Activated naive CD8-positive, alpha-beta T cell treated with anti-CD3 and anti-CD28 coated beads, Interleukin-2, amount 10 ng/mL, durations not matched to agents 7 days and 5 days (primary cell): ENCODE measurements around the gene ABLIM2. TPM values are rescaled to one million over a fixed set of nuclear protein-coding genes. Genes with fewer than 3 reads are reported as not detected.

Experiments
- ATAC-seq: fragments of 150-1000 bp; cut with Tn5 transposase; one replicate; pipeline ENCODE4 v1.10.0; 2021; ENCODE audit warnings: low read depth, moderate library complexity
- POLR2A ChIA-PET: fragments of 350-600 bp; sonication (Branson Sonifier 250); formaldehyde crosslinking; loops from one replicate; lab custom pipeline; 2021; ENCODE audit warnings: antibody characterized with exemption; lab: Charles Lee
- DNase-seq: peaks from one replicate; pipeline ENCODE4 v3.0.0; 2021
- H3K27ac Mint-ChIP-seq: one replicate; pipeline ENCODE4 v1.8.0; 2022; ENCODE audit warnings: mild to moderate bottlenecking, mixed read lengths
- H3K27me3 Mint-ChIP-seq: one replicate; pipeline ENCODE4 v1.8.0; 2022; ENCODE audit warnings: mild to moderate bottlenecking, moderate library complexity, mixed read lengths
- H3K36me3 Mint-ChIP-seq: one replicate; pipeline ENCODE4 v1.8.0; 2021; ENCODE audit warnings: mild to moderate bottlenecking, mixed read lengths
- H3K4me1 Mint-ChIP-seq: one replicate; pipeline ENCODE4 v1.8.0; 2021; ENCODE audit warnings: mixed read lengths
- H3K4me3 Mint-ChIP-seq: one replicate; pipeline ENCODE4 v1.8.0; 2022; ENCODE audit warnings: mild to moderate bottlenecking, moderate library complexity, mixed read lengths
- H3K9me3 Mint-ChIP-seq: one replicate; pipeline ENCODE4 v1.8.0; 2021; ENCODE audit warnings: mixed read lengths
- total RNA-seq, 2 experiments: library from RNA; stranded (reverse); gene quantifications; one replicate each; pipeline ENCODE4 v1.2.3, GENCODE V29; 2021

The ABLIM2 gene
- total RNA-seq, 2 experiments from 2014 or later: 1.7 to 2.5 TPM

DNA sequence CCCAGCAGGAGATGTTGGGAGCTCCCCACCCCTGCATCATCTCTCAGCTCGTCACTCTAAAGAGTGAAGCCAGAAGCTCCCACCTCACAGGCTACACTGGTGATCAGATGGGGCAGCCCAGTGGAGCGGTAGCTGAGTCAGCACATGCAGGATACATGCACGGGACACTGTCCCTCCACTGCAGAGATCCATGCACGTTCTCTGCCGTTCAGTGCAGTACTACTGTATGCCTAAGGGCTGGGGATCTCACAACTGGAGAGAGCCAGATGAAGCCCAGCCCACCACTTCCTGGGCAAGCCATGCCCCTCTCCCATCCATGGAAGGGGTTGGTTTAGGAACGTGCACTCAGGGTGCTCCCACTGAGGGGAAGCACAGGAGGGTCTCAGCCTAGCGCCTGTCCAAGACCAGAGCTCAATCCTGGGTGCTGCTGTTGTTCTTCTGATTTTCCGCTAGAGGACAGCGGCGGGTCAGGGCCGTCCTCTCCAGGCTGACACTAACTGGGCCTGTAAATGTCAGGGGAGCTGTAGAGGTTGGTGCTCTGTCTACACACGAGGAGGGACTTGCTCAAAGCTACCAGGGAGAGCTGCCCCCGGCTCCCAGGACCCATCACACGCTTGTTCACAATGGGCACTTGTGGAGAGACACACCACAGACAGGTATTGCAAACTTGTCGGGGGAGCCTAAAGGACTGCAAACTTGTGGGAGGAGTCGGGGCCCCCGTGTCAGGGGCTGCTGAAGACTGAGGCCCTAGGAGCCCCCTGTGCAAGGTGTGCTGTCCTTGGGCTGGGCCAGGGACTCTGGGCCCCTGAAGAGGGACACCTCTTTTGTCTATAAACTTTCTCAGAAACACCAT is 18.2 kb upstream of the ABLIM2 start:
- ATAC-seq (peak; percentile 90), DNase-seq (peak; percentile 42)
- POLR2A ChIA-PET: interaction anchor here (1.0 kb wide), 1 partner anchor 22 kb away, joined by 3 read pairs; the partner anchor contains the start of gene SH3TC1
- Mint-ChIP-seq H3K27me3 (no peaks in the 10 kb centered on the region), H3K27ac (no peak overlapping the region), H3K4me1 (no peaks in the 10 kb centered on the region), H3K4me3 (no peak overlapping the region), H3K36me3 (no peaks in the 10 kb centered on the region), H3K9me3 (no peaks in the 10 kb centered on the region)

DNA sequence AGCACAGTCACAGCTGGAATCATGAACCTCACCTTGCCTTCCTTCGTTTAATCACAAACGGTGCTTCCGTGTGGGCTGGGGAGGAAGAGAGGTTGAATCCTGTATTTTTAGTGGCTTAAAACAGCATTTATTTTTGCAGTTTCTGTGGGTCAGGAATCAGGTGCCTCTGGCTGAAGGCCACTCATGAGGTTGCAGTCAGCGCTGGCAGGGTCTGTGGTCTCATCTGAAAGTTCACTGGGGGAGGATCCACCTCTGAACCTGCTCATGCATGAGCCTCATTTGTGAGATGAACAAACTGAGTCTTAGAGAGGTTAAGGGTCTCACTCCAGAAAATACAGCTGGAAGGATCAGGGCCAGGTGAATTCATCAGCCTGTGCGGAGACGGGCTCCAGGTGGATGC is 17.1 kb upstream of the ABLIM2 start:
- Mint-ChIP-seq H3K36me3 (no peaks in the 10 kb centered on the region), H3K4me1 (no peaks in the 10 kb centered on the region), H3K4me3 (no peak overlapping the region), H3K27me3 (no peaks in the 10 kb centered on the region), H3K9me3 (no peaks in the 10 kb centered on the region), H3K27ac (no peak overlapping the region)
- ATAC-seq (no peak), DNase-seq (no peak)
- POLR2A ChIA-PET: no interaction called here

DNA sequence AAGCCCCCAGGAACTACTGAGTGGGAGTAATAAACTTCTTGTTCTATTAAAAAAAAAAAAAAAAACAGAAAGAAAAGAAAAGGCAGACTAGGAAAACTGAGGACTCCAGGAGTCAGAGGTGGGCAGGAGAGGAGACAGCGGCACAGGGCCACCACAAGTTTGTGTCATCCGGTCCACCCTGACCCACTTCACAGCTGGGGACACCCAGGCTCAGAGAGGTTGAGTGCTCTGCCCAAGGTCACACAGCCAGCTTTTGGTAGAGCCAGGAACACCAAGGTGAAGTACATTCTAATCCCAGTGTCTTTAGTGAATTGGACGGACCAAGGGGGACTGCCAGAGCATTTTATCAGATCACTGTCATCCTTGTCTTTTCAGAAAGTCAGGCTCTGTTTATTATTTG is 16.4 kb upstream of the ABLIM2 start:
- no peak overlapping the region for H3K27ac Mint-ChIP-seq
- no peaks in the 10 kb centered on the region for H3K4me1 Mint-ChIP-seq
- no peaks in the 10 kb centered on the region for H3K36me3 Mint-ChIP-seq
- no peak overlapping the region for H3K4me3 Mint-ChIP-seq
- ATAC-seq: no peak
- DNase-seq: no peak
- H3K27me3 Mint-ChIP-seq: no peaks in the 10 kb centered on the region
- H3K9me3 Mint-ChIP-seq: no peaks in the 10 kb centered on the region
- POLR2A ChIA-PET: no interaction called here

DNA sequence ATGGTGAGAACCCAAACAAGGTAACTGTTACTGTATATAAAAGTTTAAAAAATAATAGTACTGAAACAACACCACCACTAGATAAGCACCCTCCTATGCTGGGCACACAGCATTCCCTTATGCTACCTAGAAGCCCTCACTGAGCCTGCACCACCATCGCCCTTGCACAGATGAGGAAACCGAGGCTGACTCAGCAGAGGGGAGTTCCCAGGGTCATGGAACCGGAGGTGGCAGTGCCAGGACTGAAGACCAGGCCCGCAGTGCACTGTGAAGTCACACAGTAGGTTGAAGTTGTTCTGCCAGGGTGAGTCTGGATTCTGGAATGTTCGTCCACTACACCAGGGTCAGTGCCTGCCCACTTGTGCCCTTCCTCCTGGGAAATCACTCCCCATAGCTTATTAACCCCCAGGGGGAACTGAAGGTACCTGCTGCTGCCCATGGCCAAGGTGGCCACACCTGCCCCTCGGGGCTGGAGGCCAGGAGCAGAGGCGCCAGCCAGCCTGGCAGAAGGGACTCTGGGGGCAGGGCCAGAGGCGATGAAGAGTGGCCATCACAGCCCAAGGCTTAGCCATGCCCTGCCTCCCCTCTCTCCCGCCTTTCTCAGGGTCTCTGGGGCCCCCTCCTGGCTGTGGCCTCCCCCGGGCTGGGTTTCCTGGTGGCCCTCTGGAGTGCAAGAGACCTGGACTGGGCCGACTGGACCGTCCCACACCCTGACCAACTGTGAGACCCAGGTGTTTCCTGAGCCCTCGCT is 15.1 kb upstream of the ABLIM2 start:
- Mint-ChIP-seq H3K4me3 (no peak overlapping the region), H3K4me1 (no peaks in the 10 kb centered on the region), H3K27me3 (no peaks in the 10 kb centered on the region), H3K27ac (no peak overlapping the region), H3K36me3 (no peaks in the 10 kb centered on the region), H3K9me3 (no peaks in the 10 kb centered on the region)
- POLR2A ChIA-PET: interaction anchor here (0.7 kb wide), 2 partner anchors 13 to 1881 kb away, joined by 4 to 6 read pairs; no protein-coding TSS in a partner anchor
- DNase-seq (no peak), ATAC-seq (no peak)

DNA sequence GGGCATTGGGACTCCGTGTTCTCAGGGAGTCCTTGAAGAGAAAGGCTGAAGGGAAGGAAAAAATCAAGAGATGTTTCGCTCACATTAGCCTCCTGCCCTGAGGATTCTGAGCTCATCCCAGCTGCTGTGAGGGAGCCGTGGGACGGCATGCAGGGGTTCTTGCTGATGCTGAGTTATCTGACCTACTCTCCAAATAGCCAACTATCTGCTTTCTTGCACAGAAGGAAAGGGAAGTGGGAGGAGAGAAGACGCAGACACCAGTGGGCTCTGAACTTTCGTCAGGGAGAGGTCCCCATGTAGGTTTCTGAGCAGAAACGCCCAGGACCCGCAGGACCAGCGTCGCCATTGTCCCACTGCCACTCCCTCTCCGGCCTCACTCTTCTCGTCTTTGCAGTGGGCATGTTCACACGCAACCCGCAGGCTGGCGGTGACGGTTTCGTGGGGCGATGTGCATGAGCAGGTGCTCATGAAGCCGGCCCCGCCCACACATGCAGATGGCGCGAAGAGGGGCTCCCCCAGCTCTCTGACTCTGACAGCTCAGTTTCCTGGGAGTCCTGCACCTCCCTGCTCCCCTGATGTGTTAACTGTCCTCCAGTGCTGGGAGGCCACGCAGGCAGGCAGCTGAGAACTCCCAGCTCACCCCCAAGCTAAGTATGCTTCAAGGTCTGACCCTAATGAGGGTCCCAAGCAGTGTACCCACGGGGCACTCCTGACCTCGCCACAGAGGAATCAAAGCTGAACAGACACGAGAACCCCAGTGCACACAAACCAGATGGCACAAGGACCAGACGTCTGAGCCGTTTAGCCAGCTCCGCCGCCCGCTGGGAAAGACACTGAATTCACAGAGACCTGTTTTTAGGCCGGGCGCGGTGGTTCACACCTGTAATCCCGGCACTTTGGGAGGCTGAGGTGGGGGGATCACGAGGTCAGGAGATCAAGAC is 13.6 kb upstream of the ABLIM2 start:
- no peaks in the 10 kb centered on the region for H3K36me3 Mint-ChIP-seq
- H3K27me3 Mint-ChIP-seq: no peaks in the 10 kb centered on the region
- H3K4me3 Mint-ChIP-seq: no peak overlapping the region
- POLR2A ChIA-PET: interaction anchor here (0.7 kb wide), 2 partner anchors 15 to 1882 kb away, joined by 4 to 6 read pairs; no protein-coding TSS in a partner anchor
- H3K27ac Mint-ChIP-seq: no peak overlapping the region
- peaks cover 11% of the 10 kb centered on the region for H3K9me3 Mint-ChIP-seq
- H3K4me1 Mint-ChIP-seq: no peaks in the 10 kb centered on the region
- ATAC-seq (no peak), DNase-seq (no peak)

DNA sequence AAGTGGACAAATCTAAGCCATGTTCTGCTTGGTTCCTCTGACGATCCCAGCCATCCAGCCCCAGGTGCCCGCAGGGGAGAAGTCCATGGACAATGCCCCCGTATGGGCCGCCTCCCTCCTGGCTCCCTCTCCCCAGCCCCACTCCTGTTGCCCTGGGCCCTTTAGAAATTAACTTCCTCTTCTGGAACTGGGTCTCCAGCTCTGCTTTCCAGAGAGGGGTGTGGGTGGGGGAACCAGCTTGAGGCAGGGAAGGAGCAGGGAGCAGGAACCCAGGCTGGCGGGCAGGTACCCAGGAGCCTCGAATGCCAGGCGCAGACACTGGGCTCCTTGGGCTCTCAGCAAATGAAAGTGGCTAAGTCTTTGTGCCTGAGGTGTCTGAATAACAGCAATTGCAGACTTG is 12.7 kb upstream of the ABLIM2 start:
- POLR2A ChIA-PET: no interaction called here
- Mint-ChIP-seq H3K36me3 (no peaks in the 10 kb centered on the region), H3K4me3 (no peak overlapping the region), H3K4me1 (no peaks in the 10 kb centered on the region), H3K27me3 (no peaks in the 10 kb centered on the region), H3K27ac (no peak overlapping the region), H3K9me3 (peaks cover 16% of the 10 kb centered on the region)
- DNase-seq: no peak
- no peak for ATAC-seq

DNA sequence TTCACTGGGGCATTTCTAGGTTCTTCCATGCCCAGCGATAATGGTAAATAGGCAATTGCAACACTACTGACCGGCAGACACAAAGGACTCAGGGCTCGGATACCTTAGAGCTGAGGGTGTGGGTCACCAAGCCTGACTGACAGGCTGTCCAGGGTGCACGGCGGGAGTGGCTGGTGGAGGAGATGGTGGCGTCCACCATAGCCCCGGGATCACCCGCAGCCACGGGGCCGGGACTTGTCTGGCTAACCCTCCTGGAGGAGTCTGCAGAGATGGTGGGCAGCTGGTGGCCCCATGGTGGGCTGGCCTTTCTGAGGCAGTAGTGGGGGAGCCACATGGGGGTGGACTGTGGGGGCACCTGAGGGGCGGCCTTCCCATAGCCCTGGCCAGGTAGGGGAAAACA is 11.7 kb upstream of the ABLIM2 start:
- Mint-ChIP-seq H3K27ac (no peak overlapping the region), H3K27me3 (no peaks in the 10 kb centered on the region), H3K4me1 (no peaks in the 10 kb centered on the region), H3K4me3 (no peak overlapping the region), H3K9me3 (peaks cover 16% of the 10 kb centered on the region), H3K36me3 (no peaks in the 10 kb centered on the region)
- ATAC-seq (no peak), DNase-seq (no peak)
- POLR2A ChIA-PET: interaction anchor here (1.9 kb wide), 1 partner anchor 12 kb away, joined by 5 read pairs; the partner anchor contains the start of gene ABLIM2

DNA sequence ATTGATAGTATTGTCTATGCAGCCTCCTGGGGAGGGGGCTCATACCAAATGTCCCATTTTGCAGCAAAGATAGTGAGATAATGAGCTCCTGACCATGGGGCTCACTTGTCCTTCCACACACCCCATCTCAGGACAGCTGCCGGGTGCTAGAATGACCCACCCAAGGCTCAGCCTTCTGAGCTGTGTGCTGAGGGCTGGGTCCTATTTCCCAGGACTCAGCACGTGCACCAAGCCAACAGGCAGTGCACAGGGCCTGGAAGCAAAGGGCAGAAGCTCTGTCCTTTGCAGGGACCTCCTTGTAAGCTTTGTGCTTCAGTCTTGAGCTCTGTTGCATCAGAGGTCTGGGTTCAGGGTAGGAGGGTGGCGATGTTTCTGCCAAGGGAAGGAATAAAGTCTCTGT is 11.2 kb upstream of the ABLIM2 start:
- DNase-seq (no peak), ATAC-seq (no peak)
- POLR2A ChIA-PET: interaction anchor here (1.9 kb wide), 1 partner anchor 11 kb away, joined by 5 read pairs; the partner anchor contains the start of gene ABLIM2
- H3K9me3 Mint-ChIP-seq: peaks cover 16% of the 10 kb centered on the region
- H3K36me3 Mint-ChIP-seq: no peaks in the 10 kb centered on the region
- H3K27me3 Mint-ChIP-seq: no peaks in the 10 kb centered on the region
- H3K4me1 Mint-ChIP-seq: no peaks in the 10 kb centered on the region
- H3K27ac Mint-ChIP-seq: no peak overlapping the region
- H3K4me3 Mint-ChIP-seq: no peak overlapping the region

DNA sequence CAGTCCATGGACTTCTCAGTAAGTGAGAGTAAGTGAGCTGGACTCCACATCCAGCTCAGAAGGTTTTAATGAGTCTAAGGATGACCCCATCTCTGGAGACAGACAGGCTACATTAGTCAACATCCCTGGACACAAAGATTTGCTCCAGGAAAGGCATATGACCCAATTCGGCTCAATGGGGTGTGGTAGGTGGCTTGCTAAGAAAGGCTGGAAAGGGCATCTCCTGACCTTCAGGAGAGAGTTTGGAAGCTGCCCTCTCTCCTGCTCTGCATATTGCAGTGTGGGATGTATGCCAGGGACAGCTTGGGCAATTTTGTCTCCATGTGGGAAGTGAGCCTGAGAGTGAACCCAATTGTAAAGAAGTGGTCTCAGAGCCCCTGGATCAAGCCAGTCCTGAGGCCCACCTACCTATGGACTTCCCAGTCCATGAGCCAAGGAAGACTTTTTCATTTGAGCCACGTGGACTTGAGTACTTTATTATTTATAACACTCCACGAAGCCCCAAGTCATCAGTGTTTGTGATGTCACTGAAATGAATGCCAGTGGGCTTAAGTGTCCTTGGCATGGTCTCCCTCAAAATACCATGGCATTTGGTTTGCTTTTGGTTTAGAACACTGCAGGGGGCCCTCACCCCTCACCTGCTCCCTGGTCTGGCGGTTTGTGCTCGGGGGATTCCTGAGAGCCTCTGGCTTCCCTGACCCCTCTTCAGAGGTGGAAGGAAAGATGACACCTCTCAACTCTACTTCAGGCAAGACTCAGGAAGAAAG is 10.4 kb upstream of the ABLIM2 start:
- H3K27me3 Mint-ChIP-seq: no peaks in the 10 kb centered on the region
- H3K9me3 Mint-ChIP-seq: peaks cover 16% of the 10 kb centered on the region
- POLR2A ChIA-PET: interaction anchor here (1.9 kb wide), 1 partner anchor 10 kb away, joined by 5 read pairs; the partner anchor contains the start of gene ABLIM2
- ATAC-seq: no peak
- H3K4me3 Mint-ChIP-seq: no peak overlapping the region
- DNase-seq: no peak
- no peaks in the 10 kb centered on the region for H3K4me1 Mint-ChIP-seq
- no peaks in the 10 kb centered on the region for H3K36me3 Mint-ChIP-seq
- H3K27ac Mint-ChIP-seq: no peak overlapping the region

DNA sequence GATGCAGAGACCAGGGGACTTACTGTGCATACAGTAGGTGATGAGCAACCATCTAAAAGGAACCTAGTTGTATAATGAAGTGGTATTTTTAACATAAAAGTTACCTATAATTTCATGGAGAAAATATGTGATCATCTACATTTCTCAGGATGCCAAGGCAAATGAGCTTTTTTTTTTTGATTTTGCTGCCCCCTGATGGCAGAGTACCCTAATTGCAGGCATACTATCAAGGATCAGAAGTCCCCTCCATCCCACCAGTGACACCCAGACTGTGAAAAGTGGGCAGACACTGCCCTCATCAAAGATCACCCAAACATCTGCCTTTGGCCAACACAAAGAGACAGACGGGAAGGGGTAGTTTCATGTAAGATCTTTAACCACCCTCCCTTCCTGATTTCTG is 9.6 kb upstream of the ABLIM2 start:
- H3K9me3 Mint-ChIP-seq: peaks cover 16% of the 10 kb centered on the region
- POLR2A ChIA-PET: no interaction called here
- no peaks in the 10 kb centered on the region for H3K4me1 Mint-ChIP-seq
- DNase-seq (no peak), ATAC-seq (no peak)
- no peaks in the 10 kb centered on the region for H3K36me3 Mint-ChIP-seq
- no peak overlapping the region for H3K27ac Mint-ChIP-seq
- no peak overlapping the region for H3K4me3 Mint-ChIP-seq
- no peaks in the 10 kb centered on the region for H3K27me3 Mint-ChIP-seq

DNA sequence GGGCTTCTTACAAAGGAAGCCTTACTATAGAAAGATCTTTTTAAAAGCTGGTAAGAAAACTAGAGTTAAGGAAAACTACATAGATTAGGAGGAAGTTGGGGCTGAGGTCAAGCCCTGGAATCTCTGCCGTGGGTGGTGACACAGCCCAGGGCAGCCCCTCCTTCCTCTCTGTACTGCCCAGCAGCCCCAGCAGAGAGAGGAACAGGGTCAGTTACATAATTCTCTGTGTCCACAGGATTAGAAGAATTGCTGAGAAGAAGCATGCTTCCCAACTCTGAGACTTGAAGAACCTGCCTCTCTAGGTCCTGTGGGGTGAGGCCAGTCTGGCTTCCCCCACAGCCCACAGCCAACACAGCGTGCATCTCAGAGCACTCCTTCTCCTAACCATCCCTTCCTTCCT is 9.2 kb upstream of the ABLIM2 start:
- no peaks in the 10 kb centered on the region for H3K4me1 Mint-ChIP-seq
- H3K4me3 Mint-ChIP-seq: no peak overlapping the region
- H3K27me3 Mint-ChIP-seq: no peaks in the 10 kb centered on the region
- H3K36me3 Mint-ChIP-seq: no peaks in the 10 kb centered on the region
- DNase-seq (no peak), ATAC-seq (no peak)
- H3K27ac Mint-ChIP-seq: no peak overlapping the region
- POLR2A ChIA-PET: no interaction called here
- H3K9me3 Mint-ChIP-seq: peaks cover 16% of the 10 kb centered on the region

DNA sequence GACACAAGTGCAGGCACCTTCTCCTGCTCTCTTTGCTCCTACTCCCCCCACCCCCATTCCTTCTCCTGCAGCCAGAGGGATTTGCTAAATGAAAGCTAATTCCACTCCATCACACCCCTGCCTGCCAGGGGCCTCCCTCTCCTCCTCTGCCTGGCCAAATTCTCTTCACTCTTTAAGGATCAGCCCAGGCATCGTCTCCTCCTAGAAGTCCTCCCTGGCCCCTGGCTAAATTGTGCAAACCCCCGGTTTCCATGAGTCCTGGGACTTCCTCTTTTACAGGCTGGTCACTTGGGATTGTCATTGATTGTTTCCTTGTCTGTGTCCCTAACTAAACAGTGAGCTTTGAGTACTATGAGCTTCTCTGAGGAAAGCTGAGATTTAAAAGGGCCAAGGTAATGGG is 8.7 kb upstream of the ABLIM2 start:
- DNase-seq (no peak), ATAC-seq (no peak)
- Mint-ChIP-seq H3K4me1 (no peaks in the 10 kb centered on the region), H3K4me3 (no peak overlapping the region), H3K27ac (no peak overlapping the region), H3K36me3 (no peaks in the 10 kb centered on the region), H3K9me3 (peaks cover 16% of the 10 kb centered on the region), H3K27me3 (no peaks in the 10 kb centered on the region)
- POLR2A ChIA-PET: no interaction called here
